Stomach (tissue), 4 donors: ENCODE measurements around the gene ANKS1B.

ENCODE experiments used
- POLR2A ChIP-seq, 4 donors: fragments of 450-650 bp; IDR thresholded peaks; one replicate each; pipeline ENCODE4 v1.6.1; 2016; ENCODE audit warnings: antibody characterized with exemption in 4 of 4, control low read depth in 2 of 4, mild to moderate bottlenecking in 1 of 4, moderate library complexity in 1 of 4
- TF ChIP-seq, protein P1 (sequence below), 7 experiments: fragments of 450-650 bp in 4 of 7; fragments of 200-600 bp in 3 of 7; sonication (generic) in 3 of 7; IDR thresholded peaks; one replicate each; pipeline ENCODE4 v1.5.1; 2016 to 2019; ENCODE audit warnings: antibody characterized with exemption in 7 of 7, control low read depth in 2 of 7, mild to moderate bottlenecking in 1 of 7

DNA sequence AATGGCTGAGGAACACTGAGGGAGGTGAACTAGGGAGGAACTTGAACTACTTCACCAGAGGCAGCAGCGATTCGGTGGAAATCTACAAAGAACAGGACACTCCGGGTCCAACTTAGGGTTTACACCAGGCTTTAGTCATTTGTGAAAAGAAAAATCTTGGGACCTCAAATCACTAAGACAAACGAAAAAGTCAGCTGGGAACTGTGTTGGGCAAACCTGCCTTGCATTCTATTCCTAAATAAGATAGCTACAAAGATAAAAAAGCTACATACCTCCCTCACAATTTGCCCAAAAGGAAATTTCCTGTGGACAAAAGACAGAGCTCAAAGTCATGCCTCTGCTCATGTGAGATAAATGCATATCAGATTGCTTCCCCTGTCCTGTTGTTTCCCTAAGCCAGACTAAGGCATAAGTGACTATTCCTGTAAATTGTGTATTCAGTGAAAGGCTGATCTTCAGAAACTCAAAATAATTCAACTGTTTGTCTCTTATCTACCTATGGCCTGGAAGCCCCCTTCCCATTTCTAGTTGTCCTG, 1233.1 kb downstream of the ANKS1B start:
- no peak for TF ChIP-seq POLR2A (IDR thresholded peaks at IDR 0.05)
- TF ChIP-seq, protein P1, sequence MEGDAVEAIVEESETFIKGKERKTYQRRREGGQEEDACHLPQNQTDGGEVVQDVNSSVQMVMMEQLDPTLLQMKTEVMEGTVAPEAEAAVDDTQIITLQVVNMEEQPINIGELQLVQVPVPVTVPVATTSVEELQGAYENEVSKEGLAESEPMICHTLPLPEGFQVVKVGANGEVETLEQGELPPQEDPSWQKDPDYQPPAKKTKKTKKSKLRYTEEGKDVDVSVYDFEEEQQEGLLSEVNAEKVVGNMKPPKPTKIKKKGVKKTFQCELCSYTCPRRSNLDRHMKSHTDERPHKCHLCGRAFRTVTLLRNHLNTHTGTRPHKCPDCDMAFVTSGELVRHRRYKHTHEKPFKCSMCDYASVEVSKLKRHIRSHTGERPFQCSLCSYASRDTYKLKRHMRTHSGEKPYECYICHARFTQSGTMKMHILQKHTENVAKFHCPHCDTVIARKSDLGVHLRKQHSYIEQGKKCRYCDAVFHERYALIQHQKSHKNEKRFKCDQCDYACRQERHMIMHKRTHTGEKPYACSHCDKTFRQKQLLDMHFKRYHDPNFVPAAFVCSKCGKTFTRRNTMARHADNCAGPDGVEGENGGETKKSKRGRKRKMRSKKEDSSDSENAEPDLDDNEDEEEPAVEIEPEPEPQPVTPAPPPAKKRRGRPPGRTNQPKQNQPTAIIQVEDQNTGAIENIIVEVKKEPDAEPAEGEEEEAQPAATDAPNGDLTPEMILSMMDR (IDR thresholded peaks at IDR 0.05): no peak
